ENCODE data around the gene CCR9.

CCR9 gene

GRCh38 chr3:45852828-45853227 is 33.5 kb upstream of the CCR9 start:
- TF ChIP-seq CTCF (IDR thresholded peaks at IDR 0.05) = no peak

- TF ChIP-seq CTCF (IDR thresholded peaks at IDR 0.05) = no peak
These were observed 27.4 kb upstream of the CCR9 start for GRCh38 chr3:45858809-45859543.

- TF ChIP-seq CTCF (IDR thresholded peaks at IDR 0.05) = no peak
These were observed 25.9 kb upstream of the CCR9 start for GRCh38 chr3:45860481-45860880.

GRCh38 chr3:45861043-45861719 is 25.2 kb upstream of the CCR9 start:
- no peak for TF ChIP-seq CTCF (IDR thresholded peaks at IDR 0.05)

GRCh38 chr3:45864760-45865519 is 21.4 kb upstream of the CCR9 start:
- no peak for TF ChIP-seq CTCF (IDR thresholded peaks at IDR 0.05)

GRCh38 chr3:45865563-45865962 is 20.8 kb upstream of the CCR9 start:
- TF ChIP-seq CTCF (IDR thresholded peaks at IDR 0.05) = no peak

- TF ChIP-seq CTCF (IDR thresholded peaks at IDR 0.05) = no peak
These were observed 18.1 kb upstream of the CCR9 start for GRCh38 chr3:45868213-45868612.

All from LNCAP (cell line).